H9 (cell line): ENCODE results near the gene PRRX2. TPM values are rescaled to one million over a fixed set of nuclear protein-coding genes. Genes with fewer than 3 reads are reported as not detected.
A peak's percentile ranks its signal among the peaks of the same experiment; 100 is the strongest.

Experiments
- DNase-seq: peaks from one replicate; pipeline ENCODE4 v3.0.0-alpha.2; 2017
- H2AFZ ChIP-seq: one replicate; pipeline ENCODE4 v1.6.1; 2013; ENCODE audit warnings: mild to moderate bottlenecking, low read length, control low read depth, moderate library complexity
- H2AK5ac ChIP-seq: 2 replicates; pipeline ENCODE4 v1.6.1; 2013; ENCODE audit warnings: low read length, control low read depth, mixed read lengths; ENCODE audit not compliant: insufficient read length
- H2BK120ac ChIP-seq: one replicate; pipeline ENCODE4 v1.6.1; 2013; ENCODE audit warnings: low read depth, mild to moderate bottlenecking, low read length, control low read depth, inconsistent platforms; ENCODE audit not compliant: poor library complexity, severe bottlenecking
- H2BK12ac ChIP-seq: 2 replicates; pipeline ENCODE4 v1.6.1; 2013; ENCODE audit warnings: low read length, control low read depth, mixed read lengths, low read depth; ENCODE audit not compliant: insufficient read length
- H2BK15ac ChIP-seq: 2 replicates; pipeline ENCODE4 v1.6.1; 2013; ENCODE audit warnings: low read depth, low read length, control low read depth
- H2BK20ac ChIP-seq: one replicate; pipeline ENCODE4 v1.6.1; 2013; ENCODE audit warnings: low read depth, mild to moderate bottlenecking, low read length, control low read depth, inconsistent platforms; ENCODE audit not compliant: poor library complexity, severe bottlenecking
- H2BK5ac ChIP-seq: 2 replicates; pipeline ENCODE4 v1.6.1; 2013; ENCODE audit warnings: low read length, control low read depth, mixed read lengths; ENCODE audit not compliant: insufficient read length
- H3K14ac ChIP-seq: 2 replicates; pipeline ENCODE4 v1.6.1; 2013; ENCODE audit warnings: low read length, control low read depth; ENCODE audit not compliant: insufficient read depth
- H3K18ac ChIP-seq: 2 replicates; pipeline ENCODE4 v1.6.1; 2013; ENCODE audit warnings: low read depth, mild to moderate bottlenecking, mixed read lengths, low read length, control low read depth; ENCODE audit not compliant: insufficient read length
- H3K23ac ChIP-seq: 2 replicates; pipeline ENCODE4 v1.6.1; 2013; ENCODE audit warnings: low read length, control low read depth, mixed read lengths, low read depth; ENCODE audit not compliant: insufficient read length
- H3K23me2 ChIP-seq: 2 replicates; pipeline ENCODE4 v1.6.1; 2013; ENCODE audit warnings: low read depth, mild to moderate bottlenecking, mixed read lengths, low read length, control low read depth; ENCODE audit not compliant: insufficient read length, poor library complexity, severe bottlenecking
- H3K27ac ChIP-seq: 2 replicates; pipeline ENCODE4 v1.5.1; 2013; ENCODE audit warnings: low read length, control low read depth, mixed read lengths, low read depth; ENCODE audit not compliant: insufficient read length
- H3K27me3 ChIP-seq: 2 replicates; pipeline ENCODE4 v1.6.1; 2013; ENCODE audit warnings: low read length, control low read depth, inconsistent platforms; ENCODE audit not compliant: insufficient read depth
- H3K4ac ChIP-seq: 2 replicates; pipeline ENCODE4 v1.6.1; 2013; ENCODE audit warnings: low read depth, mild to moderate bottlenecking, control low read depth, inconsistent platforms, low read length, moderate library complexity
- H3K4me1 ChIP-seq: 2 replicates; pipeline ENCODE4 v1.6.1; 2013; ENCODE audit warnings: low read length, control low read depth, inconsistent platforms; ENCODE audit not compliant: insufficient read depth
- H3K4me2 ChIP-seq: 2 replicates; pipeline ENCODE4 v1.6.1; 2013; ENCODE audit warnings: low read length, control low read depth, mixed read lengths; ENCODE audit not compliant: insufficient read length, insufficient read depth
- H3K56ac ChIP-seq: 2 replicates; pipeline ENCODE4 v1.6.1; 2013; ENCODE audit warnings: low read depth, mild to moderate bottlenecking, mixed read lengths, low read length, control low read depth; ENCODE audit not compliant: insufficient read length
- H3K79me1 ChIP-seq: 2 replicates; pipeline ENCODE4 v1.6.1; 2013; ENCODE audit warnings: low read depth, mild to moderate bottlenecking, moderate library complexity, low read length, control low read depth, inconsistent platforms; ENCODE audit not compliant: insufficient read depth, poor library complexity, severe bottlenecking
- H3K79me2 ChIP-seq: 2 replicates; pipeline ENCODE4 v1.6.1; 2013; ENCODE audit warnings: low read length, control low read depth, inconsistent platforms; ENCODE audit not compliant: insufficient read depth
- H3K9ac ChIP-seq: 2 replicates; pipeline ENCODE4 v1.6.1; 2013; ENCODE audit warnings: low read length, control low read depth, mixed read lengths; ENCODE audit not compliant: insufficient read length; ENCODE audit errors: extremely low read depth
- H3K9me3 ChIP-seq: one replicate; pipeline ENCODE4 v1.6.1; 2013; ENCODE audit warnings: low read depth, low read length, inconsistent platforms; ENCODE audit not compliant: control insufficient read depth
- H3T11ph ChIP-seq: one replicate; pipeline ENCODE4 v1.6.1; 2013; ENCODE audit warnings: mild to moderate bottlenecking, low read length, control low read depth, inconsistent platforms
- H4K20me1 ChIP-seq: one replicate; pipeline ENCODE4 v1.6.1; 2013; ENCODE audit not compliant: control insufficient read depth, insufficient read length, insufficient read depth
- H4K5ac ChIP-seq: 2 replicates; pipeline ENCODE4 v1.6.1; 2013; ENCODE audit warnings: low read depth, mild to moderate bottlenecking, mixed read lengths, low read length, control low read depth; ENCODE audit not compliant: insufficient read length
- H4K8ac ChIP-seq: replicated peaks from 2 replicates; pipeline ENCODE4 v1.6.1; 2013; ENCODE audit warnings: low read length, control low read depth, mixed read lengths, low read depth; ENCODE audit not compliant: insufficient read length
- H4K91ac ChIP-seq: 2 replicates; pipeline ENCODE4 v1.6.1; 2013; ENCODE audit warnings: low read depth, mild to moderate bottlenecking, moderate library complexity, mixed read lengths, low read length, control low read depth; ENCODE audit not compliant: insufficient read length
- H3K27ac Mint-ChIP-seq, 3 experiments: 2 replicates in 2 of 3; 3 replicates in 1 of 3; pipeline ENCODE4 v1.8.0; 2020 to 2021; ENCODE audit warnings: mixed read lengths in 3 of 3, mild to moderate bottlenecking in 1 of 3, moderate library complexity in 1 of 3
- H3K27me3 Mint-ChIP-seq: 2 replicates; pipeline ENCODE4 v1.8.0; 2021; ENCODE audit warnings: low read depth, mild to moderate bottlenecking, moderate library complexity, mixed read lengths
- H3K36me3 Mint-ChIP-seq, 3 experiments: 2 replicates in 2 of 3; 3 replicates in 1 of 3; pipeline ENCODE4 v1.8.0; 2020 to 2021; ENCODE audit warnings: low read depth in 3 of 3, mixed read lengths in 3 of 3; ENCODE audit not compliant: insufficient read depth in 1 of 3
- H3K4me1 Mint-ChIP-seq, 2 experiments: 2 replicates each; pipeline ENCODE4 v1.8.0; 2020; ENCODE audit warnings: mixed read lengths in 2 of 2
- H3K4me3 Mint-ChIP-seq, 2 experiments: 2 replicates in 1 of 2; 3 replicates in 1 of 2; pipeline ENCODE4 v1.8.0; 2020 to 2021; ENCODE audit warnings: mild to moderate bottlenecking in 2 of 2, mixed read lengths in 2 of 2, moderate library complexity in 1 of 2
- H3K9me3 Mint-ChIP-seq, 2 experiments: 2 replicates in 1 of 2; 3 replicates in 1 of 2; pipeline ENCODE4 v1.8.0; 2020; ENCODE audit warnings: mild to moderate bottlenecking in 2 of 2, mixed read lengths in 2 of 2, moderate library complexity in 1 of 2
- CTCF ChIP-seq: fragments of 200-600 bp; sonication (generic); conservative IDR thresholded peaks from 3 replicates; pipeline ENCODE4 v1.8.0; 2021; ENCODE audit warnings: antibody characterized with exemption, mild to moderate bottlenecking
- WGBS: extraction: QIAGEN DNeasy Blood & Tissue Kit; methylation state at CpG from one replicate; pipeline ENCODE4 v1.1.7; 2013; ENCODE audit warnings: missing lambda C conversion rate, low lambda C conversion rate, mixed read lengths; ENCODE audit not compliant: insufficient read length; ENCODE audit errors: extremely low coverage; 5-methylcytosine and 5-hydroxymethylcytosine counted together
- total RNA-seq: library from RNA; stranded (reverse); gene quantifications from 2 replicates; pipeline ENCODE4 v1.2.1, GENCODE V29; 2021

PRRX2 gene
- total RNA-seq, 1 experiment from 2014 or later, result 3.9 TPM

GRCh38 chr9:129712634-129713401 is 47.4 kb downstream of the PRRX2 start:
- H2AK5ac ChIP-seq, result no peak overlapping the region
- H3K9ac ChIP-seq, result no peak overlapping the region
- no peak overlapping the region for H4K91ac ChIP-seq
- no peaks in the 10 kb centered on the region for H3K79me2 ChIP-seq
- 0 out of 5 replicates have a peak overlapping the region, but pooled peaks of 1 of the 2 experiments have one; percentile 39 for H3K4me3 Mint-ChIP-seq
- no peaks in the 10 kb centered on the region for H3K23me2 ChIP-seq
- H3K4me1 Mint-ChIP-seq, result peaks cover 7 to 31% of the 10 kb centered on the region in 2 experiments
- no peak overlapping the region for H2BK15ac ChIP-seq
- no peaks in the 10 kb centered on the region for H4K20me1 ChIP-seq
- H3K27ac ChIP-seq, result no peak overlapping the region
- H3K9me3 ChIP-seq, result no peaks in the 10 kb centered on the region
- no peak overlapping the region for H3K4me2 ChIP-seq
- H3T11ph ChIP-seq, result no peak overlapping the region
- H2BK120ac ChIP-seq, result no peak overlapping the region
- peak; percentile 20 for DNase-seq
- H2BK5ac ChIP-seq, result no peak overlapping the region
- H3K18ac ChIP-seq, result no peak overlapping the region
- no peak for TF ChIP-seq CTCF
- H2AFZ ChIP-seq, result no peak overlapping the region
- H3K9me3 Mint-ChIP-seq, result no peaks in the 10 kb centered on the region
- no peaks in the 10 kb centered on the region for H3K79me1 ChIP-seq
- H3K27ac Mint-ChIP-seq, result peak overlapping the region in 2 of 3 experiments; percentile 28 to 62; a peak in 2 of 7 replicates
- no peak overlapping the region for H2BK20ac ChIP-seq
- H3K23ac ChIP-seq, result no peak overlapping the region
- H3K36me3 Mint-ChIP-seq, result no peaks in the 10 kb centered on the region
- H3K4ac ChIP-seq, result no peak overlapping the region
- H4K8ac ChIP-seq, result no peak overlapping the region
- H2BK12ac ChIP-seq, result no peak overlapping the region
- H3K27me3 ChIP-seq, result no peaks in the 10 kb centered on the region
- WGBS, result no CpG with 5 or more reads among the region's 26 CpGs
- H3K56ac ChIP-seq, result no peak overlapping the region
- peak overlapping the region; percentile 30; the same call in 1 of the 2 replicates for H3K14ac ChIP-seq
- no peaks in the 10 kb centered on the region for H3K4me1 ChIP-seq
- H3K27me3 Mint-ChIP-seq, result no peaks in the 10 kb centered on the region; the same call in 1 of the 2 replicates
- H4K5ac ChIP-seq, result no peak overlapping the region
